ENCODE data around the gene TUT1. TPM values are rescaled to one million over a fixed set of nuclear protein-coding genes. Genes with fewer than 3 reads are reported as not detected.

TUT1 gene
- total and polyA plus RNA-seq, 2 of the 4 experiments (the other 2 are of a cell fraction), result 4.3 to 10.1 TPM

DNA sequence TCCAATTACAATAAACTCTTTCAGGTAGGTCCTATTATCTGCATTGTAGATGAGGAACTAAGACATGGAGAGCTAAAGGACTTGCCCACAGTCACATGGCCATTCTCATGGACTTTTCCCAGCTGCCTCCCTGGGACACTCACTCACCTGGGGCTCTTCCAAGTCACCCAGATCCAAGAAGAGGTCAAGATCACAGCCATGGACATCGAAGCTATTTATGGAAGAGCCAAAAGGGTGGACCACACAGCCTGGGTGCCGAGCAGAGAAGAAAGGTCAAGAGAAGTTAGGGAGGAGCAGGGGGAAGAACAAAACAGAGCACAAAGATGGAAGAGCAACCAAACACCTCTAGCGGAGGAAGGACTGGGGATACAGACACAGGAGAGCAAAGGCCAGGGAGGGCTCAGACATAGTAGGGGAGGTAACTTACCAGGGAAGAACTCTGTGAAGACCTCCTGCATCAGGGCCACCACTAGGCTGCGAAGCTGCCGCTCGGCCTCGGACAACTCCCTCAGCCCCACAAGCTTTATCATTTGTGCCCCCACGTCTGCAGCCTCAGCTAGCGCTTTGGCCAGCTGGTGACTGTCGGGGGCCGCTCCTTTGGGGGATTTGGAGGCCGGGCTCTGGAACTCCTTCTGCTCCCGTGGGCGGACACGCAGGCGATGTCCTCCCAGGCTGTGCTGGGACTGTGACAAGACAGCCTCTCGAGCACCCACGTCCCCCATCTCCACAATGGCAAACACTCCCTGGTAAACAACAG, 10.2 kb downstream of the TUT1 start:
- ChIA-PET CTCF (no interaction called here), POLR2A (ENCODE audit: unreplicated experiment) (no interaction called here)
- Histone ChIP-seq H3K9me1 (ENCODE audit: insufficient read depth, low read length) (0 out of 2 replicates have a peak, but pooled peaks cover 3% of the 10 kb centered on the region), H3K23ac (ENCODE audit: low read depth, low read length) (no peak overlapping the region), H3K27me3 (ENCODE audit: control insufficient read depth, insufficient read depth, low read length) (no peaks in the 10 kb centered on the region), H2BK5ac (ENCODE audit: low read depth, low read length, poor library complexity, severe bottlenecking) (no peak overlapping the region), H3K56ac (ENCODE audit: extremely low read depth, insufficient read depth, low read length) (no peak overlapping the region), H3K4me3 (ENCODE audit: insufficient read depth, low read depth, low read length) (no peak overlapping the region), H3K27ac (ENCODE audit: insufficient read depth, low read length) (no peak overlapping the region), H2BK15ac (ENCODE audit: low read depth, low read length) (no peak overlapping the region), H4K5ac (ENCODE audit: low read depth, low read length) (no peak overlapping the region), H2BK120ac (ENCODE audit: low read depth, low read length) (no peak overlapping the region), H3K36me3 (ENCODE audit: control insufficient read depth, insufficient read depth, low read length) (peaks cover 37% of the 10 kb centered on the region), H2BK20ac (ENCODE audit: low read depth, low read length) (no peak overlapping the region), H2AK9ac (replicated peaks; ENCODE audit: low read depth, low read length, poor library complexity) (no peak overlapping the region), H4K20me1 (ENCODE audit: insufficient read depth, low read length) (no peaks in the 10 kb centered on the region), H3K9me3 (ENCODE audit: control insufficient read depth, insufficient read depth, low read length) (no peaks in the 10 kb centered on the region), H3K4ac (ENCODE audit: low read depth, low read length) (no peak overlapping the region), H4K8ac (ENCODE audit: low read depth in 2 of 2, low read length in 2 of 2) (no peak overlapping the region), H4K91ac (ENCODE audit: insufficient read depth, low read depth, low read length) (no peak overlapping the region), H3K9ac (ENCODE audit: low read depth, low read length) (no peak overlapping the region), H3K18ac (ENCODE audit: low read depth, low read length) (no peak overlapping the region), H3K4me1 (ENCODE audit: control insufficient read depth, insufficient read depth, low read length) (no peaks in the 10 kb centered on the region), H2AFZ (replicated peaks; ENCODE audit: low read length, poor library complexity) (no peak overlapping the region), H2AK5ac (ENCODE audit: low read depth, low read length) (no peak overlapping the region), H3K14ac (replicated peaks; ENCODE audit: low read depth, low read length) (no peak overlapping the region), H3K79me1 (ENCODE audit: low read depth in 1 of 2, low read length in 2 of 2) (peaks cover 4 to 35% of the 10 kb centered on the region in 2 experiments; a peak in 3 of 4 replicates), H3K4me2 (ENCODE audit: low read depth, low read length) (no peak overlapping the region)
- BruUV-seq (replicated peaks), result no TSS peak
- ATAC-seq (ENCODE audit: low read depth) (no peak), DNase-seq (no peak)
- WGBS, 2 experiments (ENCODE audit: extremely low coverage in 2 of 2, insufficient read length in 1 of 2), result 93% methylated on average over 6 of the region's 18 CpGs; no CpG with 5 or more reads in 1 of the 2 experiments
- TF ChIP-seq, protein P1, sequence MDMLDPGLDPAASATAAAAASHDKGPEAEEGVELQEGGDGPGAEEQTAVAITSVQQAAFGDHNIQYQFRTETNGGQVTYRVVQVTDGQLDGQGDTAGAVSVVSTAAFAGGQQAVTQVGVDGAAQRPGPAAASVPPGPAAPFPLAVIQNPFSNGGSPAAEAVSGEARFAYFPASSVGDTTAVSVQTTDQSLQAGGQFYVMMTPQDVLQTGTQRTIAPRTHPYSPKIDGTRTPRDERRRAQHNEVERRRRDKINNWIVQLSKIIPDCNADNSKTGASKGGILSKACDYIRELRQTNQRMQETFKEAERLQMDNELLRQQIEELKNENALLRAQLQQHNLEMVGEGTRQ (IDR thresholded peaks at IDR 0.05; ENCODE audit: low read depth, low read length), result no peak
- TF ChIP-seq RCOR1 (IDR thresholded peaks at IDR 0.05; ENCODE audit: insufficient replicate concordance, low read length), result no peak
- no peak for TF ChIP-seq CEBPB (IDR thresholded peaks at IDR 0.05; ENCODE audit: low read depth, low read length)
- no peak for TF ChIP-seq CHD1 (IDR thresholded peaks at IDR 0.05; ENCODE audit: low read depth, low read length)
- no peak for TF ChIP-seq MXI1 (IDR thresholded peaks at IDR 0.05; ENCODE audit: borderline replicate concordance, low read depth, low read length)
- TF ChIP-seq FOS (IDR thresholded peaks at IDR 0.05; ENCODE audit: low read depth, low read length), result no peak
- no peak for TF ChIP-seq MAZ (IDR thresholded peaks at IDR 0.05; ENCODE audit: borderline replicate concordance, low read depth, low read length)
- dilution Hi-C loops (cut with HindIII; ENCODE audit: low sequenced_read_pairs, unreplicated experiment) (no loop called here), intact Hi-C loops (cut with micrococcal nuclease) (no loop called here), in situ Hi-C loops (cut with MboI; ENCODE audit: low sequenced_read_pairs) (no loop called here)
